Measurements from ENCODE around the gene OARD1.

DNA sequence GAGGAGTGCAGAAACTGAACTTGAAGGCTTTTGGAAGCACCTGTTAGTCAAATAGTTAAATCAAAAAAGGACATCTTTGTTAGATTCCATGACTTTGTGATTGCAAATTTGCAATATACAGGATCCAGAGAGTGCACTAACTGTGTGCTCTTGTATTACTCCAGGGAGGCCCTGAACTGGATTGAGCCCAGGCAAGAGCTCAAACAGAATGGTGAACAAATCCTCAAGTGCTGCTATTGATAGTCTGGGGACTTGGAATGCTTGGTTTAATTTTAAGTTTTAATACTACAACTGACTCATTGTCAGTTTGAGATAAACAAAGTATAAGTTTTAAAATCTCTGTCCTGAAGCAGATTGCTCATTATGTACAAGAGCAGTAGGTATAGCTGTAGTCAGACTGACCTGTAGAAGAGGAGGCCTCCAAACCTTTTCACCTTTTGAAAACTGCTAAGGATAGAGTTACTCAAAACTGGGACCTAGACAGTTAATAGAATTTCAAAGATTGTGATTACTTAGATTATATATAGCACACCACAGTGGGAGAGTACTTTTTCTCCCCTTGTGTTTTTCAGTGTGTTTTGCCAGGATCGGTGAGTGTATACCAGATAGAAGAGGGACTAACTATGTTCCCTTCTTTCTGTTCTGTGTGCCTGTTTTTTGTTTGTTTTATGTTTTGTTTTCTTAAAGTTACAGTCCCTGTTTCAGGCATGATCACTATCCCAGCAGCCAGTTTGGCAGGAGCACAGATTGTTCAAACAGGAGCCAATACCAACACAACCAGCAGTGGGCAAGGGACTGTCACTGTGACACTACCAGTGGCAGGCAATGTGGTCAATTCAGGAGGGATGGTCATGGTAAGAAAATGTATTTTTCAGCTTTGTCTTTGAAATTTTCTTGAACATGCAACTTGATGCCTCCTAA is 18.9 kb upstream of the OARD1 start:
- TF ChIP-seq, protein P1, sequence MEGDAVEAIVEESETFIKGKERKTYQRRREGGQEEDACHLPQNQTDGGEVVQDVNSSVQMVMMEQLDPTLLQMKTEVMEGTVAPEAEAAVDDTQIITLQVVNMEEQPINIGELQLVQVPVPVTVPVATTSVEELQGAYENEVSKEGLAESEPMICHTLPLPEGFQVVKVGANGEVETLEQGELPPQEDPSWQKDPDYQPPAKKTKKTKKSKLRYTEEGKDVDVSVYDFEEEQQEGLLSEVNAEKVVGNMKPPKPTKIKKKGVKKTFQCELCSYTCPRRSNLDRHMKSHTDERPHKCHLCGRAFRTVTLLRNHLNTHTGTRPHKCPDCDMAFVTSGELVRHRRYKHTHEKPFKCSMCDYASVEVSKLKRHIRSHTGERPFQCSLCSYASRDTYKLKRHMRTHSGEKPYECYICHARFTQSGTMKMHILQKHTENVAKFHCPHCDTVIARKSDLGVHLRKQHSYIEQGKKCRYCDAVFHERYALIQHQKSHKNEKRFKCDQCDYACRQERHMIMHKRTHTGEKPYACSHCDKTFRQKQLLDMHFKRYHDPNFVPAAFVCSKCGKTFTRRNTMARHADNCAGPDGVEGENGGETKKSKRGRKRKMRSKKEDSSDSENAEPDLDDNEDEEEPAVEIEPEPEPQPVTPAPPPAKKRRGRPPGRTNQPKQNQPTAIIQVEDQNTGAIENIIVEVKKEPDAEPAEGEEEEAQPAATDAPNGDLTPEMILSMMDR (IDR thresholded peaks at IDR 0.05), result no peak
- TF ChIP-seq POLR2AphosphoS5 (IDR thresholded peaks at IDR 0.05), result no peak
- TF ChIP-seq POLR2A (IDR thresholded peaks at IDR 0.05), result no peak

Measured in breast epithelium (tissue), 3 donors.